HG03045 (cell line): Measurements from ENCODE around the gene SFXN4.
"Not testable (repeated sequence)": the region's sequence is repeated elsewhere in the genome, so short reads cannot be mapped to it uniquely, and the experiment has no call there.

Experiments
- ATAC-seq: cut with Tn5 transposase; IDR thresholded peaks from one replicate; pipeline ENCODE4 v1.9.1; 2021; ENCODE audit warnings: mild to moderate bottlenecking, moderate library complexity; ENCODE audit not compliant: unreplicated experiment

The SFXN4 gene

GRCh38 chr10:119190954-119191785, 25.7 kb upstream of the SFXN4 start:
- ATAC-seq: no peak

- no peak for ATAC-seq
These were observed 24.8 kb upstream of the SFXN4 start for GRCh38 chr10:119190353-119190752.

GRCh38 chr10:119189811-119190282, 24.3 kb upstream of the SFXN4 start:
- no peak for ATAC-seq

- no peak for ATAC-seq
These were observed 18.3 kb upstream of the SFXN4 start for GRCh38 chr10:119183664-119184412.

- ATAC-seq: not testable (repeated sequence)
These were observed 15.4 kb upstream of the SFXN4 start for GRCh38 chr10:119180850-119181400.

GRCh38 chr10:119178372-119179119, 13.0 kb upstream of the SFXN4 start, which contains the start of gene PRDX3:
PRDX3 (minus strand) TSS chr10:119178812; CDS start chr10:119178790, 22 bp downstream.
- ATAC-seq: peak; percentile 91

- peak; percentile 19 for ATAC-seq
These were observed 12.3 kb upstream of the SFXN4 start for GRCh38 chr10:119177708-119178371.

- ATAC-seq: no peak
These were observed 10.7 kb upstream of the SFXN4 start for GRCh38 chr10:119176166-119176565.

GRCh38 chr10:119174109-119174508, 8.6 kb upstream of the SFXN4 start:
- ATAC-seq: no peak

- no peak for ATAC-seq
These were observed 1.5 kb upstream of the SFXN4 start for GRCh38 chr10:119167041-119167440.

GRCh38 chr10:119166564-119166963, 1.1 kb upstream of the SFXN4 start:
- no peak for ATAC-seq

- peak; percentile 1 for ATAC-seq
These were observed 595 bp upstream of the SFXN4 start for GRCh38 chr10:119166118-119166500.

- no peak for ATAC-seq
These were observed 2.9 kb downstream of the SFXN4 start for GRCh38 chr10:119162452-119163092.

GRCh38 chr10:119161680-119162451, 3.6 kb downstream of the SFXN4 start:
- ATAC-seq: no peak

GRCh38 chr10:119159332-119159731, 6.2 kb downstream of the SFXN4 start:
- no peak for ATAC-seq

GRCh38 chr10:119153661-119154060, 11.9 kb downstream of the SFXN4 start:
- no peak for ATAC-seq

- no peak for ATAC-seq
These were observed 12.5 kb downstream of the SFXN4 start for GRCh38 chr10:119153041-119153440.

GRCh38 chr10:119151601-119152000, 13.9 kb downstream of the SFXN4 start:
- not testable (repeated sequence) for ATAC-seq

- ATAC-seq: no peak
These were observed 15.8 kb downstream of the SFXN4 start for GRCh38 chr10:119149729-119150128.
